ENCODE data around the gene TMEM41B. TPM values are rescaled to one million over a fixed set of nuclear protein-coding genes. Genes with fewer than 3 reads are reported as not detected.

Gene TMEM41B
- total RNA-seq, 1 donor from 2014 or later: 57.4 TPM

- TF ChIP-seq CTCF (IDR thresholded peaks at IDR 0.05; ENCODE audit: insufficient read depth, low read length, poor library complexity, severe bottlenecking): no peak
- Histone ChIP-seq H3K4me3 (ENCODE audit: low read depth, low read length) (no peak overlapping the region), H3K27me3 (ENCODE audit: control insufficient read depth, insufficient read depth, low read length) (no peaks in the 10 kb centered on the region), H3K36me3 (ENCODE audit: control insufficient read depth, insufficient read depth, low read length) (no peaks in the 10 kb centered on the region)
- DNase-seq (ENCODE audit: low read depth): no peak
Observed at GRCh38 chr11:9232482-9232881, 81.9 kb downstream of the TMEM41B start.

- Histone ChIP-seq H3K4me3 (ENCODE audit: low read depth, low read length) (no peak overlapping the region), H3K27me3 (ENCODE audit: control insufficient read depth, insufficient read depth, low read length) (no peaks in the 10 kb centered on the region), H3K36me3 (ENCODE audit: control insufficient read depth, insufficient read depth, low read length) (no peaks in the 10 kb centered on the region)
- no peak for DNase-seq (ENCODE audit: low read depth)
- no peak for TF ChIP-seq CTCF (IDR thresholded peaks at IDR 0.05; ENCODE audit: insufficient read depth, low read length, poor library complexity, severe bottlenecking)
Observed at GRCh38 chr11:9231848-9232177, 82.6 kb downstream of the TMEM41B start.

Other genes starting within 250 kb of the TMEM41B start
- gene SCUBE2, start 223.0 kb downstream of the TMEM41B start, total RNA-seq: 0.89 and 1.3 TPM in 2 replicates
- 52.7 and 55.2 TPM in 2 replicates for gene DENND5A, start 49.2 kb downstream of the TMEM41B start, total RNA-seq
- 95.1 and 109 TPM in 2 replicates for gene IPO7, start 70.1 kb upstream of the TMEM41B start, total RNA-seq
- gene ZNF143, start 146.4 kb upstream of the TMEM41B start, total RNA-seq: 14.7 and 19.2 TPM in 2 replicates